ENCODE data around the gene PTHLH.

DNA sequence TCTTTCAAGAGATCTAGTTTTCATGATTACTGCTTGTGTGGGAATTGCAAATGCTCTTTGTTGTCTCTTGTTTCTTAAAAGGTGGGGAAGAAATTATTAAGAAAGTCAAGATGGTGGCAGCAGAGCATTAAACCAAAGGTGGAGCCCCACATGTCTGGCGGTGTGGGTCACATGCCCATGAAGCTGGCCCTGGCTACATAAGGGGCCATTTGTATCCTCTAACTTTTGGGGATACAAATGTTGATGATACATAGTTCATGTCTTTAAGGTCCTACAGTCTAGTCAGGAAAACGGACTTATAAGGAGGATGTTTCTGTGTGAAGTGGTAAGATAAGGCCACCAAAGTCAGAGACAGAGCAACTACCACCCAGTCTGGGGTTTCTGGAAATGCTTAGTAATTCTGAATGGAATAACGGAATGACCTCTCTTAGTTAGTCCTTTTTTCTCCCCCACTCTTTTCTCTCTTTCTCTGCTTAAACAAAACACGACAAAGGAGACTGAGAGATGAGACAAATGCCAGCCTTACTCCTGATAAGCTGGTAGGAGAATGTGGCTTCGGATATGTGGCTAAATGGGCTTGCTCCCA, 39.9 kb upstream of the PTHLH start:
- TF ChIP-seq, protein P1, sequence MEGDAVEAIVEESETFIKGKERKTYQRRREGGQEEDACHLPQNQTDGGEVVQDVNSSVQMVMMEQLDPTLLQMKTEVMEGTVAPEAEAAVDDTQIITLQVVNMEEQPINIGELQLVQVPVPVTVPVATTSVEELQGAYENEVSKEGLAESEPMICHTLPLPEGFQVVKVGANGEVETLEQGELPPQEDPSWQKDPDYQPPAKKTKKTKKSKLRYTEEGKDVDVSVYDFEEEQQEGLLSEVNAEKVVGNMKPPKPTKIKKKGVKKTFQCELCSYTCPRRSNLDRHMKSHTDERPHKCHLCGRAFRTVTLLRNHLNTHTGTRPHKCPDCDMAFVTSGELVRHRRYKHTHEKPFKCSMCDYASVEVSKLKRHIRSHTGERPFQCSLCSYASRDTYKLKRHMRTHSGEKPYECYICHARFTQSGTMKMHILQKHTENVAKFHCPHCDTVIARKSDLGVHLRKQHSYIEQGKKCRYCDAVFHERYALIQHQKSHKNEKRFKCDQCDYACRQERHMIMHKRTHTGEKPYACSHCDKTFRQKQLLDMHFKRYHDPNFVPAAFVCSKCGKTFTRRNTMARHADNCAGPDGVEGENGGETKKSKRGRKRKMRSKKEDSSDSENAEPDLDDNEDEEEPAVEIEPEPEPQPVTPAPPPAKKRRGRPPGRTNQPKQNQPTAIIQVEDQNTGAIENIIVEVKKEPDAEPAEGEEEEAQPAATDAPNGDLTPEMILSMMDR (IDR thresholded peaks at IDR 0.05) = no peak
- TF ChIP-seq POLR2A (IDR thresholded peaks at IDR 0.05) = no peak

Measured in esophagus squamous epithelium (tissue), 4 donors.